HG03025 (cell line): Measurements from ENCODE around the gene UTP4.
"Not testable (repeated sequence)": the region's sequence is repeated elsewhere in the genome, so short reads cannot be mapped to it uniquely, and the experiment has no call there.

Experiments
- ATAC-seq: cut with Tn5 transposase; IDR thresholded peaks from one replicate; pipeline ENCODE4 v1.9.1; 2021; ENCODE audit warnings: mild to moderate bottlenecking, moderate library complexity; ENCODE audit not compliant: unreplicated experiment, low FRiP score

UTP4 gene

GRCh38 chr16:69109486-69110270, 22.8 kb upstream of the UTP4 start:
- ATAC-seq, result no peak

GRCh38 chr16:69110406-69110805, 22.0 kb upstream of the UTP4 start:
- ATAC-seq, result no peak

- ATAC-seq, result no peak
Observed at GRCh38 chr16:69111216-69111875, 21.1 kb upstream of the UTP4 start.

- no peak for ATAC-seq
Observed at GRCh38 chr16:69111876-69112230, 20.6 kb upstream of the UTP4 start.

GRCh38 chr16:69112285-69113129, 19.9 kb upstream of the UTP4 start:
- ATAC-seq, result no peak

- no peak for ATAC-seq
Observed at GRCh38 chr16:69113216-69113615, 19.2 kb upstream of the UTP4 start.

GRCh38 chr16:69114346-69114975, 18.0 kb upstream of the UTP4 start:
- no peak for ATAC-seq

- no peak for ATAC-seq
Observed at GRCh38 chr16:69114976-69115355, 17.5 kb upstream of the UTP4 start.

- ATAC-seq, result no peak
Observed at GRCh38 chr16:69115361-69115760, 17.1 kb upstream of the UTP4 start.

- ATAC-seq, result no peak
Observed at GRCh38 chr16:69115837-69116236, 16.6 kb upstream of the UTP4 start.

GRCh38 chr16:69116256-69116875, 16.1 kb upstream of the UTP4 start:
- no peak for ATAC-seq

GRCh38 chr16:69116906-69117305, 15.5 kb upstream of the UTP4 start:
- ATAC-seq, result no peak

GRCh38 chr16:69118468-69118867, 14.0 kb upstream of the UTP4 start:
- no peak for ATAC-seq

- ATAC-seq, result no peak
Observed at GRCh38 chr16:69118994-69119393, 13.5 kb upstream of the UTP4 start.

GRCh38 chr16:69119536-69119935, 12.9 kb upstream of the UTP4 start:
- ATAC-seq, result no peak

- ATAC-seq, result no peak
Observed at GRCh38 chr16:69120096-69120664, 12.3 kb upstream of the UTP4 start.

- no peak for ATAC-seq
Observed at GRCh38 chr16:69123910-69124309, 8.5 kb upstream of the UTP4 start.

GRCh38 chr16:69124406-69124805, 8.0 kb upstream of the UTP4 start:
- not testable (repeated sequence) for ATAC-seq

GRCh38 chr16:69124961-69125360, 7.5 kb upstream of the UTP4 start:
- not testable (repeated sequence) for ATAC-seq

- no peak for ATAC-seq
Observed at GRCh38 chr16:69126221-69126620, 6.2 kb upstream of the UTP4 start.
